HG02623 (cell line): ENCODE data around the gene HEATR9.

Source experiments
- ATAC-seq: cut with Tn5 transposase; IDR thresholded peaks from one replicate; pipeline ENCODE4 v1.9.1; 2021; ENCODE audit warnings: moderate library complexity; ENCODE audit not compliant: unreplicated experiment

HEATR9 gene

DNA sequence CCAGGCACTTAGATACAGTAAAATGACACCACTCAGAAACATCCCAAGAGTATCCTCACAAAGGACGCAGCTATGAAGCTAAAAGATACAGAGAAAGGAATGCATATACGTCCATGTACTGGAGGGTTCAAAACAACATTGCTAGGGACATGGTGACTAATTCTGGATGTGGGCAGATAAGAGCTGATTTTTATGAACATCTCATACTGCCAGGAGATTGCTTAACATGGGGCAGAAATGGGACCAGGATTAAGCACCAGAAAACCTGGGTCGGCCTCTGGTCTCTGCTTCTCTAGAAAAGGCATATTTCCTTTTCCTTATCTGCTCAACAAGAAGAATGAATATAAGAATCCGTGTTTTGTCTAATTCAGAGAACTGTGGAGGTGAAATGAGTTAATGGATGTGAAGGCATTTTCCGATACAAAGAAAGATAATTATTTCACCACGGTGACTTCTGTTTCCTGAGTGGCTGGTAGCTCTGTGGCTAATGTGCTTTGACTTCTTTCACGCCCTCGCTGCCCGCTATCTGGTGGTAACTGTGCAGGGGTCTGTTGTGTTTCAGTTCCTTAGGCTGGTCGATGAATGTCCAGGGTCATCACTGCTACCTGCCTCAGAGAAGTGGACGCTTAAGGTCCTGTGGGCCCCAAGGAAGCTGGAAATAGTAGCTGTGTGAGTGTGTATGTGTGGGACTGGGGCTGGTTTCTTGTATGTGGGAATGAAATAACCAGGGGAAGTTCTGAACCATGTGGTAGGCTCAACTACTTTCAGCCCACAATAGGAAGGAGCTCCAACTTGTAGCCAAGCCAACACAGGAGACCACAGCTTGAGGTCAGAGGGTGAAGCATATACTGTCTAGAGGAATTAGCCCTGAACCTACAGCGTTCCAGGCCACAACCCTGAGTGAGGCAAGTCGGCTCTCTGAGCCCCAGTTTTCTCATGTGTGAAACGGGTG lies 27.2 kb upstream of the HEATR9 start:
- no peak for ATAC-seq

- ATAC-seq: no peak
These were observed 25.5 kb upstream of the HEATR9 start for GRCh38 chr17:35894206-35894605.

- no peak for ATAC-seq
These were observed 25.1 kb upstream of the HEATR9 start for GRCh38 chr17:35893751-35894150.

DNA sequence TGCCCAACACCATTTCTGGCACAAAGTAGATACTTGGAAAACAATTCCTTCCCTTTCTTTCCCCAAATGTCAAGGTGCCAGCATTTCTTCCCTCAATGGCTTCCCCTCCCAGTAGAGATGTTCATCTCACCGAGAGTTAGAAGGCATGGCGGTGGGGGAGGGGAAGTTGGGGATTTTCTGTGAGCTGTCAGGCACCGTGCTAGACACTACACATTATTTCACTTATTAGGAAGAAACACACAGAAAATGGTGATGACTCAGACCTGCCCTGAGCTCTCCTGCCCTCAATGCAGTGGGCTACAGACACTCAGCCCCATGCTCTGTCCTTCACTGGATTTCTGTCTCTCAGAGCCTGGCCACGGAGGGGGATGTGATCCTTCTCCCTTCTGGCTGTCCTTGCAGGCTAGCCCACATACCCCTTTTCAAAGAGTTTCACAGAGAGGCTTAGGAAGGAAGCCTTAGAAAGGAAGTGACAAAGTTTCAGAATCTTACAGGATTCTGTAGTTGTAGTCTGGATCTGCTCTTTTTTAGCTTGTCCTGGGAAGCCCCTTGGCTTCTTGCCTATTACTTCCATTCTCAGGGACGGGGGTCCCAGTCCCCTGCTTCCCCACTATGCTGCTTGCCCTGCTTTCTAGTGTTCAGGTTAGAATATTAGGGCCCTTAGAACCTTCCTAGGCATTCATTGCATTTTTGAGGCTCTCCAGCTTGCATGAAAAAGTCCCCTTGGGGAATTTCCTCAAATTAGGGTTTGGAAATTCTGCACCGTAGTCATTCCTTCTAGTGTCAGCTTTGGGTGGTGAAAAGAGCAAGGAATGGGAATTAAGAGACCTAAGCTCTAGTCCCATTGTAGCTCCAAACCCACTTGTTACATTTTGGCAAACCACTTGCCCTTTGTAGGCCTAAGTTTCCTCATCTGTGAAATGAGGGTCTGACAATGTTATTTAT lies 23.7 kb upstream of the HEATR9 start:
- no peak for ATAC-seq

DNA sequence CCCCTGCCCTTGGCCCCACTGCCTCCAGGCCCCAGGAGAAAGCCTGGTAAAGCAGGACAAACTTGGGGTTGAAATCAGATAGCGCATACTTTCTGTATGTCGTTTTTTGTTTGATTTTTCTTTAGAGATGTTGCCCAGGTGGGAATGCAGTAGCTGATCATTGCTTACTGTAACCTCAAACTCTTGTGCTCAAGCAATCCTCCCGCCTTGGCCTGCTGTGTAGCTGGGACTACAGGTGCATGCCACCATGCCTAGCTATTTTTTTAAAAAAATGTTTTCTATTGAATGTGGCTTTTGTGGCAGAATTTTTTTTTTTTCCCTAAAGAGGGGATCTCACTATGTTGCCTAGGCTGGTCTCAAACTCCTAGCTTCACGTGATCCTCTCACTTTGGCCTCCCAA lies 22.6 kb upstream of the HEATR9 start:
- ATAC-seq: no peak

DNA sequence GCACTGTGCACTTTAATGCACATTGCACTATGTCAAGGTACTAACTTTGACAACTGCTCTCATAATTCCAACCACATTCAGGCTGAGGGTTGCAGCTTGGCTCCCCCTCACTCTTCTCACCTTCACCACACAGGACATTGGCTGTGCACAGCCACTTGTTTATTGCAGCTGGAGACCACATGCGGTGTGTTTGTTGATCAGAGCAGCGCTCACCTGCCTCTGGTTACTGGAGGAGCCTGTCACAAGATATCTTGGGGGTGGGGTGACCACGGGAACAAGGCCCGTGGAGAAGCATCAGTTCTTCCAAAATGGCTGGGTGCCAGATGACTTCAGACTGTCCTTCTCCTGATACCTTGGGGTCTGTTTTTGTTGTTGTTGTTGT lies 22.1 kb upstream of the HEATR9 start:
- ATAC-seq: no peak

DNA sequence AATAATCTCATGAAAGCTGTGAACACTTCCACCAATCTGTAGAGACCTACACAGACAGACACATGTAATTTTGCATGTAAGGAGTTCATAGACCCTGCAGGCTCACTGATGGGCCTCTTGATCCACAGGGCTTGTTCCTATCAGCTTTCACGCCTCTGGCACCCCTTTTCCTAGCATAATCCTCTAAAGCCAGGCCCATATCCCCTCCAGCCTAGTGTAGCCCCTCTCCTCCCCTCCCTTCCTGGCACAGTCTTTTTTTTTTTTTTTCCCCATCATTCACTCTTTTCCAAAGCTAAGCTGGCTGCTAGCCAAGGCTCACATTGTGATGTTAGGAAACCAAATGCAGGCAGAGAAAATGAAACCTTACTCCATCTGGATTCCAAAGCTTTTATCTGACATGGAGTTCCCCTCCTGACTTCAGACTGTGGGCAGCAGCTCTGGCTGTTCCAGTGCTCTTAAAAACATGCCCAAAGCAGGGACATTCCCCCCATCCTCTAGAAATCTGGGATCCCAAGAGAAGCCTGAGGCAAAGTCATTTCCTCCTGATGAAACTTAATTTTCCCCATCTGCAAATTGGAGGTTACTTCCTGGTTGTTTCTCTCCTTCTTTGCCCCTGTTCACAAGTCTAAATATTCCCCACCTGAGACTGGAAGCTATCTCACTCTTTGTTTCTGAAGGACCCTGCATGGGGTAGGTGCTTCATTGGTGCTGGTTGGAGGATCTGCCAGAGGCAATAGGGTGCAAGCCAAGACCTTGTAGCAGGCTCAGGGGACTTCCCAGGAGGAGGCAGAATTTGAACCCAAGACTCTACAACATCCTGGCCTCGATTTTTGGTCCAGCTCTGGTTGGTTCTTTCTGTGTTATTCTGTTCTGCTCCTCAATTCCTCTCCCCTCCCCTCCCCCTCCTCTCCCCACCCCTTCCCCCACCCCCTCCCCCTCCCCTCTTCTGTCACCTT lies 21.4 kb upstream of the HEATR9 start:
- ATAC-seq: no peak

GRCh38 chr17:35889241-35889640 lies 20.6 kb upstream of the HEATR9 start:
- ATAC-seq: no peak

DNA sequence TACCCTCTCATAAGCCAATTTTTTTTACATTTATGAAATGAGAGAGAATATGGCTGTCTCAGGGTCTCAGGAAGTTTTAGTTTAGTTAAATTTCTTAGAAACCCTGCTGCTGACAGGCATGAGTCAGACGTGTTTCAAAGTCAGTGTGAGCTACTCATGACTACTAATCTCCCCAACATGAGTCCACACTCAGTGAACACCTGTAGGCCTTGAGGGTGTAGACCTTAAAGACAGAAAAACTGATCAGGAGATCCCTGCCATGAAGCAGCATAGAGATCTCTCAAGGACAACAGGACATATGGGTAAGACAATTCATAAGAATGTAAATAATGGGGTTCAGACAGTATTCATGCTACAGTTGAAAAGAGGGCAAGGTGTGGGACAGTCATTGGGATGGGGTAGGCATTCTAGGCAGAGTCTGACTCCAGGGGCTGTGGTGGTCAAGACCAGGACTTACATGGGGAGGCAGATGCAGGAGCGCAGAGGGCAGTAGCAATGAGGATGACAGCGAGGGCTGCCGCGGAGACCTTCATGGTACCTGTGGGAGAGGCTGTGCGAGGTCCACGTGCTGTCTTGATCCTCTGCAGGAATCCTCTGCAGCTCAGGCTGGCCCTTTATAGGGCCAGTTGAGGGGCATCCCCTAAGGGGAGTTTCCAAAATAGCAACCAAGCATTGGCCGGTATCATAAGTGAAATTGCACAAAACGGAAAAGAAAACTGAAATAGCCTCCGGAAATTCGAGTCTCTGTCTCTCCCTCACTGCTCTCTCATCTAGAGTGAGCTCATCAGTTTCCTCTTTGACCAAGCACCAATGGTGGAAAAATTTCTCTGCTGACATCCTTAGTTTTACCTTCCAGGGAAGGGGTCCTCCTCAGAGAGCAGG lies 11.3 kb upstream of the HEATR9 start, which contains the start of gene CCL5:
CCL5 (minus strand) TSS at position 588 of the 882 bp plus-strand sequence.
- ATAC-seq: peak; percentile 81

GRCh38 chr17:35878361-35878760 lies 9.7 kb upstream of the HEATR9 start:
- ATAC-seq: no peak

DNA sequence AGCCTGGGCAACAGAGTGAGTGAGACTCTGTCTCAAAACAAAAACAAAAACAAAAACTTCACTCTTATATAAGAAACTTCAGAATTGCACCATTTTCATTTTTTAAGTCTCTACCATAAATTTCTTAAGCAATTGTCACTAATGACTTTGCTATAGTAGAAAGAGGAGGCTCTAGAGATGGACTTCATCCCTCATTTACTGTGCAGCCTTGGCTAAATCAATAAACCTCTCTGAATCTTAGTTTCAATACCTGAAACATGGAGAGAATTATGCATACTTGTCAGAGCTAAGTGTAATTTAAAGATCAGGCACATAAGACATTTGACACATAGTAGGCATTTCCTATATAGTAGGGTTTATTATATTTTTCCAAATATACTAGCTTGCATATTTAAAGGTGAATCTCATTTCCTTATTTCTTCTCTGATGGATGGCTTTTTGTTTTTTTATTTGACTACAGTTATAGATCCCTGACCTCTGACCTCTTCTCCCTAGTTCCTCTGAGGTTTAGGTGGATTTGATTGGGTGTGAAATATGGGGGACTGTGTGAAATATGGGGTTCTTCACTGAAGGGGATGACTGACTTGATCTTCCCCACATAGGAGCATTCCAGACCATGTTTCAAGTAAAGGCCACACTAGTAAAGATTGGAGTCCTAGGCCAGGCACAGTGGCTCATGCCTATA lies 8.8 kb upstream of the HEATR9 start:
- ATAC-seq: no peak

GRCh38 chr17:35876534-35876933 lies 7.8 kb upstream of the HEATR9 start:
- ATAC-seq: no peak

GRCh38 chr17:35875800-35876139 lies 7.1 kb upstream of the HEATR9 start:
- no peak for ATAC-seq

DNA sequence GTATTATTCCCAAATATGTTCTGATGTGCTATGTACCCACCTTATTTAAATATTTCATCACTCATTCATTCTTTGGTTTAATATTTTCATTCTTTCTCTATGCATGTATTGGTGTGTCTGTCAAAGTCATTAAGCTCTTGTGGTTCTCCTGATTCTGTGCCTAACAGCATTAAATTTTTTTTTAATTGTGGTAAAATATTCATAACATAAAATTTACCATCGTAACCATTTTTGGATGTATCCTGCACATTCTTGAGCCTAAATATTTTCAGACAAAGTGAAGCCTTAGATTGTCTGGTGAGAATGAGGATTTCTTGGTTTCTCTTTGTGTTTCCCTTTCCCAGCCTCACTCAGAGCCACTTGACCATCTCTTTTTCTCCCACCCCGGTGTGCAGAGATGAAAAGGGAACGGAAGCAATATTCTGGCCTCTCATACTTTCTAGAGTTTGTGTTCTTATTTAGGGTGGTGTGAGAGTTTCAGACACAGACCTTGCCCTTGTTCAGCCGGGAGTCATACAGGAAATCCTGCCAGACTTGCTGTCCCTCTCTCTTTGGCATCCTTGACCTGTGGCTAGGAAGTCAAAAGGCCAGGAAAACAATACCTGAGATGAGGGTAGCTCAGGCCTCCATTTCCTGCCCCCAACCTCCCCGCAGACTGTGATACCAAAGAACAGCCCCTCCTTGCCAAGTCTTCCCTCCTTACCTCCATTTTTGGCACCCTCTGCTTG lies 6.5 kb upstream of the HEATR9 start:
- no peak for ATAC-seq

GRCh38 chr17:35872196-35872980 lies 3.7 kb upstream of the HEATR9 start:
- no peak for ATAC-seq

GRCh38 chr17:35870906-35871819 lies 2.5 kb upstream of the HEATR9 start:
- no peak for ATAC-seq

- no peak for ATAC-seq
These were observed 1.1 kb downstream of the HEATR9 start for GRCh38 chr17:35867574-35867973.
